Stimulated activated CD4-positive, alpha-beta T cell treated with anti-CD3 and anti-CD28 coated beads, Interleukin-1b, Interleukin-23, amount 100 ng/mL, for 1 hour (primary cell): ENCODE measurements around the gene GAB3.

Source experiments
- DNase-seq, 2 donors: peaks; one replicate each; pipeline ENCODE4 v3.0.0-alpha.2; 2020; ENCODE audit warnings: low read depth in 2 of 2

Gene GAB3

DNA sequence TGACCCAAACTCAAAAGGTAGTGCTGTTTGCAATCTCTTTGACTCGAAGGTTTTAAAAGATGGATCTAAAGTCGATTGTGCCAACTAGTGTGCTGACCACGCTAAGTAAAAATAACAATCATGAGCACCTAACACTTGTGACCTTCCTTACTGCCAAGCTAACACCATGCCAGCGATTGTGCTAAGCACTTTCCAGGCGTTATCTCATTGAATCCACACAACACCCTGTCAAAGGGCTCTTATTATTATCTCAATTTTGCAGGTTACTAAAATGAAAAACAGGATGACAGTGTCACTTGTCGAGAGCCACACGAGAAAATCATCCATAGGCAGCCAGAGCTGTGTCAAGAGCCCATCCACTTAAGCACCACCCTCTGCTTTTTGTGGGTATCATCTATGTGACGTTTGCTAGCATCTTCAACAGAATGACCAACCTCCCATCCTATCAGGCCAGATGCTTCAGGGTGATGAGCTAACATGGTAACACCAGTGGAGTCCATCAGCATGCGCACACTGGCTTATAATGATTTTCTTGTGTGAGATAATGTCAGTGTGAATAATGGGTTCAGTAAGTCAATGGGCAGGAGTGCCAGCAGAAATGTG, 893 bp upstream of the GAB3 start:
- no peak for DNase-seq

DNA sequence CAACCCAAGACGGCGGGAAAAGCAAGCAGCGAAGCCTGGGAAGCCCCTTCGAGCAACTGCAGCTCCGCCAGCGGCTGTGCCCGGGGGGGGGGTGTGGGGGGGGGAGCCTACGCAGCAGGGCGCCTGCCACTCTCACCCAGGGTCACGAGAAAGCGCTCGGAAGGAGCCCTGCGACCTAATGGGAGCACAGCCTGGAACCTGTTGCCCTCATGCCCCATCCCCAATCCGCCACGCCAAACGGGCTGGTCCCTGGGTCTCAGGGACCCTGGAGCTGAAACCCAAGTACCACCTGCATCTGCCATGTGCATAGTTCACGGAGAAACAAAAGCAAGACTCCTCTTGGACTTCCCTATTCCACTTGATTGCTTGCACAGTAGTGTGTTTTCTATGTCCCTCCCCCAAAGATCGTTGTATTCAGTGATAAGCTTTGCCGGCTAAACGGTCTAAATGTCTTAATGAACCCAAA, 359 bp upstream of the GAB3 start:
- DNase-seq: no peak

DNA sequence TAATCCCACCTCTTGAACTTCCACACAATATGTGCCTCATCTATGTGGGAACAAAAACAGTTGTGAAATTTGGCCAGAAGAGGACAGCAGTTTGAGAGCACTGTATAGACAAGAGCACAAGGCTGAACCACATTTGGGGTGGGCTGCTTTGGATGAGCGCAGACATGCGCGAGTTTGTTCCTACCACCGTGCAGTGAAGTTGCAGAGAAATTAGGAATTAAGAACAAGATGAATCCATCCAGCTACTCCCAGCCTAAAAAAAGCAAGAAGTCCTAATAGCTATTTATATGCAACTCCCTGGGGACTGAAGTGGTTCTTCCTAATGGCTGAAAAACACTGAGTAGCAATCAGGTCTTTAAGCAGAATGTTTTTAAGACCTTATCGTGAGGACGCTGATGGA, 1.0 kb downstream of the GAB3 start:
- no peak for DNase-seq

DNA sequence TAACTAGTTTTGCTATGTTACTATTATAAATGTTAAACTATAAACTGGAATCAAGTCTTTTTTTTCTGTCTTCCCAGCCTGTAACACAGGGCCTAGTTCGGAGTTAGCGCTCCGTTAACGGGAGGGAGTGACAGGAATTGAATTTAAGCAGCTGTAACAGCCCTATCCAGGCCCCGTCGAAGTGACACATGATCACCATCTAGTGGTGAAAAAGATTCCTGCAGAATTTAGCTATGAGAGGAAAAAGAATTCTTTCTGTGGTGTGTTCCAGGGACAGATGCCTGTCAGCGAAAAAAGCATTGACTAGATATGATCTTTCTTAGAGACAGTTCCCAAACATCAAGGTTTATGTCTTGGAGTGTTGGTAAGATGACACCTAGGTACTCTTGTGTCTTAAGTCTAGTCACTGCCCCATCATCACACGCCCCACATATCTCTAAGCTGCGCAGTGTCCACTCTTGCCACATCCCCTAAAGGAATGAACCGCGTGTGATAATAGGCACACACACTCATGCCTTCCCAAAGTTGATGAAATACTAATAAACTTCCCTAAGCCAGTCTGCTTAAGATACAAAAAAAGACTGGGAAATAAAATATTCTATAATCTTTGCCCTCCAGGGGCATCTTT, 2.1 kb downstream of the GAB3 start:
- no peak for DNase-seq

DNA sequence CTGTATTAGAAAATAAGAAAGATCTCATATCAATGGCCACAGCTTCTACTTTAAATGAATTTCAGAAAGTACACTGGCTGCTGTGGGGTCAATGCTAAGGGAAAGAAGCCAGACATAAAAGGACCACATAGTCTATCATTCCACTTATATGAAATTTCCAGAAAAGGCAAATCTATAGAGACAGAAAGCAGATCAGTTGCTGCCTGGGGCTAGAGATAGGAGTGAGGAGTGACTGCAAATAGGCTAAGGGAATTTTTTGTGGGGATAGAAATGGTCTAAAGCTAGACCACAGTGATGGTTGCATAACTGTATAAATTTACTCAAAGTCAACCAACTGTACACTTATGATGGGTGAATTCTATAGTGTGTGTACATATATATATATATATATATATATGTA, 8.3 kb downstream of the GAB3 start:
- no peak for DNase-seq

DNA sequence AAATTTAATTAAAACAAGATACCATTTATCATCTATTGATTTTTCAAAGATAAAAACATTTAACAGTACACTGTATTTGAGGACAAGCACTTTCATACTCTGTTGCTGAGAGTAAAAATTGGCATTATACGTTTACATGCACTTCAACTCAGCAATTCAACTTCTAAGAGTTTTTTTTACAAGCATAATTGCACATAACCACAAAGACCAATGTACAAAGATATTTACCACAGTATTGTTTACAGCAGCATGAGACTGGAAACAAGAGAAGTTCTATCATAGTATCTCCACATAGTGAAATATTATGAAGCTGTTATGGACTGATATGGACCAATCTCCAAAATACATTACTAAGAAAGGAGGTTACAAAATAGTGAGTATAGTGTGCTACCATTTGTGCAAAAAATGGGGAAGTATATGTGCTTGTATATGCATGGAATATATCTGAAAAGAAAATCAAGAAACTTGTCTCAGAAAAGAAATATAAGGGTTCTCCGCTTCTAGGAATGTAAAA, 10.9 kb downstream of the GAB3 start:
- DNase-seq: no peak

DNA sequence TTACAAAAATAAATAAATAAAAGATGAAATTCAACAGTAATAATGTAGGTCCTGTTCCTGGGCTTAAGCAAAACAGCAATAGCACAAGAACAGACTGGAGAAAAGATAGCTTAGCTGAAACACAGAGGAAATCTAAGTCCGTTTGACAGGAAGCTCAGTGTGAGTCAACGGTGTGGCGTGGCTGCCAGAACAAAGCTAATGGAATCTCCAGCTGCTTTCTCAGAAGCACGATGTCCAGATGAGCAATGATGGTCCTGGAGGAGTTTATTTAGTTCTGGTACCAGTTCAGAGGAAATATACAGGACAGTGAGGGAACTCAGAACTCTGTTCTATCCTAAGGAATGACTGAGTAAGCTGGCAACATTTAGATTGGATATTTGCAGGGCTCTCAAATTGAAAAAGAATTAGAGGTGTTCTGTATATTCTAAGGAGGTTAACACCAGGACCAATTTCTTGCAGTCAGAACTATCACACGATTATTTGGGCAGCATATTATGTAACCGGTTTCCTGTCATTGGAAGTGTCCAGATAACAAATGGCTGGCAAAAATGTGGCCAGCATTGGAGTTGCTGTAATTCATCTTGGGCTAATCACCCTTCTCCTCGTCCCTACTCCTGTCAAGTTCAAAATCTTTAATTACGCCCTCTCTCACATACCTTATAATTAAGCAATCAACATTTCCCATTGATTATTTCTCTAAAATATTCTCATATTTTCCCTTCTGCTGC, 12.7 kb downstream of the GAB3 start:
- DNase-seq: no peak

DNA sequence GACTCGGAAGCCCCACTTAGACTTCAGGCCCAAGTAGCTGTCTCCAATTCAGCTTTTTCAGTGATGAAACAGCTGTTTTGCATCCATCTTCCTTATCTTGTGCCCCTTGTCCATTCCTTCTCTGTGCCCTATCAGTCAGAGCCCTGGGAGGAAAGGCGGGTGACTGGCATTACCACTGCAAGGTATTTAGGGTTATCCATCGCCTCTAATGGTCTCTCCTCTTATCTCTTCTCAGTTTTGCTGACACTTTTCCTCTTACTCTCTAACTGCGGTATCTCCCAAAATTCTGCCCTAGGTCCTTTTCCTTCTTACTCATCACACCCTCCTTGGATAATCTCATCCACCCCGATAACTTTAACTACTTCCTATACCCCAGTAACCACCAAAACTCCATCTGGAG, 13.7 kb downstream of the GAB3 start:
- DNase-seq: no peak

DNA sequence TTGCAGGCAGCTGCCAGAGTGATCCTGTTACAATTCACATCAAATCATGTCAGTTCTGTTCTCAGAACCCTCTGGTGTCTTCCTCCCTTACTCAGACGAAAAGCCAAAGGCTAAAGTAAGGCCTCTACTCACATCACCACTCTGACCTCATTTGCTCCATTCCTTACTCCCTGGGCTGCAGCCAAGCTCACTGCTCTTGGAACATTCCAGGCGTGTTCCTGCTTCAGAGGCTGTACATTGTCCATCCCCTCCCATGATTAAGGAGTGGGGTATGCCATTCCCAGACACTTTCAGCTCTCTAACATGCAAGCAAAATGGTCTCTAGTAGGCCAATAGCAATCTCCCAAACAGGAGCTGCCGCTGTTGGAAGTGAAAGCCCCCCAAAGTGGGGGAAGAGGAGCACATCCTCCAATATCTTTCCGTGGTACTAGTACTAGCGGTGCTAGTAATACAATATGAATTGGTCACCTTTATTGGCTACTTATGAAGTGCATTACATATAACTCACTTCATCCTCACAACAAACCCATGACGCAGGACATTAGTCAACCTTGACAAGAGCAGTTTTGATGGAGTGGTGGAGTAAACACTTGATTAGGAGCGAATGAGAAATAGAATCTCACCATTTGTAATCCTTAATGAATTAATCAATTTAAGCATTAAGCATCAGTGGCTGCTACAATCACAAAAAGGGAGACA, 15.0 kb downstream of the GAB3 start:
- DNase-seq: no peak

DNA sequence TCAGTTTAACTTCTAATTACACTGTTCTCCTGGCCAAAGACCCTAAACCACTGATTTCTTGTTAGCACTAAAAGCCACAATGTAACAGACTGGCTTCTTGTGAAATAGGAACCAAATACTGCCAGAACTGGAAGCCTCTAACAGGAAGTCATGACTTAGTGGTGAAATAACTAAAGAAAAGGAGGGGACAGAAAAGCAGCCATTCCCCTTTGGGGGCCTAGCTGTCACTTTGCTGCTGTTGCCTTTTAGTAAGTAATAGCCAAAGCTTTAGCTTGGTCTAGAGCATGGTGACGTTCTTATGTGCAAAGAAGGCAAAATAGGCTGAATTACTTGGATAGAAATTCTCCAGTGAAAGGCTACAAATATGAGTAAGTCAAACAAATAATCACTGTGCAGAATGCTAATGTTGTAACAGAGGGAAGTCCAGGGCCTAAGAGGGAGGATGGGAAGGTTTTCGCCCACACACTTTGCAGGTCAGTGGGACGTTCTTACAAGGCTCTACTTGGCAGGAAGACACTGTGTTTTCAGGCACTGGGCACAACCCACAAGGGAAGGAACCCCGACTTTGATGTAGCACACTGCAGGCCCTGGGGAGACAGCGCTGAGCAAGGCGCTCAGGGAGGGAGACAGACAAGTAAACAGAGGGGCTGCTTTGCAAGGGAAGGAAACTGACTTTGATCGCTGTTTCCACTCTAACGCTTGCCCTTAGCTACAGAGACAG, 16.7 kb downstream of the GAB3 start:
- DNase-seq: no peak

DNA sequence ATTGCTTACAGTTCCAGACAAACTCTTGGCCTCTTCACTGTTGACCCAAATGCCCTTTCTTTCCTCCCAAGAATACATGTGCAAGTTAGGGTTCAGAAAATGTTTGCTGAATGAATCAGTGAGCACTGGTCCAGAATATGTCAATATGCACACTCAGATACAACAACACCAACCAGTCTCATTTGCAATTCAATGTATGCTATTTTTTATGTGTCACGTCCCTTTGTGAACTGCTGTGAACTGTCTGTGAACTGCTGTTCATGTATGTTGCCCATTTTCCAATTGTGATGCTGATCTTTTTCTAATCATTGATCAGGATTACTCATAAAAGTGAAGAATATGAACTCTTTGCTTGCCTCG, 17.8 kb downstream of the GAB3 start:
- no peak for DNase-seq

DNA sequence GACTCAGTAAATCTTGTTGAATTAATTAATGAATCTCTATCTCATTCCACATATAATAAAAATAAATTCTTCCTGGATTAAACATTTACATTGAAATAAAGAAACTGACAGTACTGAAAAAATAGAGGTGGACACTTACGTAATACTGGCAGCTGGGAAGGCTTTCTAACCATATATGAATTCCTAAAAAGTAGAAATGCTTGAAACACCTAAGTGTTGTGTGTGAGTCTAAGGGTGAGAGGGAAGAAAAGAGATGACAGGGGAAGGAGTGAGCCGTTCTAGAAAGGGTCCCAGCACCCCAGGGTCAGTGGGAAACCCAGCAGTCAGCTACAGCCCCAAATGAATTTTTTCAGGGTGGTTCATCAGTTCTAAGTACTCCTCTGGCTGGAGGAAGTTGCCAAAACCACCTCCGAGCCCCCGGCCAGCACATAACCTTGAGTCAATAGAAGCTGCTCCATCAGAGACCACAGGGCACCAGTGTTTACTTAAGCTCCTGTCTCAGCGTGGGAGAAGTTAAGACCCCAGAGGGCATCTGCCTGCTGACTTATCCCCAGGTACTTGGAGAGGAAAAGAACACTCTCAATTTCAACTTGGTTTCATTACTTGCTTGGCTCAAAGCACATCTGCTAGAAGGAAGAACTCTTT, 18.3 kb downstream of the GAB3 start:
- no peak for DNase-seq

DNA sequence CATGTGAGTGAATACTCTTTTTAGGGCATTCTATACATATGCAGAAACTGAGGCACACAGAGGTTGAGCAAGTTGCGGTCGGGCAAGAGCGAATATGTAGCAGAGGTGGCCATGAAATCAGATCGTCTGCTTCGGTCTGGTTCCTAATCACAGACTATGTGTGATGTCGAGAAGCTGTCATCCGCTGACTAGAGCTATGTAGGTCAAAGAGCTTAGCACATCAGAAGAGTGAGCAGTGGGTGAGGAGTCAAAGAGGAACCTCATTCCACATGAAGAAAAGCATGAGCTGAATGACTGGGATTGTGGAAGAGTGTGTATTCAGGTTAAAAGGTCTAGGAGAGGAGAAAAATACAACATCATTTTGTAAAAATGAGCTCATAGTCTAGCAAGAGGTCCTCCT, 19.0 kb downstream of the GAB3 start:
- no peak for DNase-seq

DNA sequence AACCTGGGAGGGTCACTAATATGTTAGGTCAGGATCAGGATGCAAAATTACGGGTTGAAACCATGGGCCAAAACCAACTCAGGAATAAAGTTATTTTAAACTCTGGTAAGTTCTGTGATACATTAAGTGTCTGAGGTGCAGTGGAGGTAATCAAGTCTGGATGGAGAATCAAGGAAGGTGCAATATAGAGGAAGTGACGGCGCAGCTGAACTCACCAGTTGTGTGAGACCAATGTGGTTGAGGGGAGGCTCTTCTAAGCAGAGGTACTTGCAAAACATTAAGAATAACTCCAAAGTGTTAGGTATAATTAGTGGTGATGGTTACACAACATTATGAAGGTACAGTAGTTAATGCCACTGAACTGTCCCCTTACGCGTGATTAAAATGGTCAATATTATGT, 19.7 kb downstream of the GAB3 start:
- DNase-seq: no peak

DNA sequence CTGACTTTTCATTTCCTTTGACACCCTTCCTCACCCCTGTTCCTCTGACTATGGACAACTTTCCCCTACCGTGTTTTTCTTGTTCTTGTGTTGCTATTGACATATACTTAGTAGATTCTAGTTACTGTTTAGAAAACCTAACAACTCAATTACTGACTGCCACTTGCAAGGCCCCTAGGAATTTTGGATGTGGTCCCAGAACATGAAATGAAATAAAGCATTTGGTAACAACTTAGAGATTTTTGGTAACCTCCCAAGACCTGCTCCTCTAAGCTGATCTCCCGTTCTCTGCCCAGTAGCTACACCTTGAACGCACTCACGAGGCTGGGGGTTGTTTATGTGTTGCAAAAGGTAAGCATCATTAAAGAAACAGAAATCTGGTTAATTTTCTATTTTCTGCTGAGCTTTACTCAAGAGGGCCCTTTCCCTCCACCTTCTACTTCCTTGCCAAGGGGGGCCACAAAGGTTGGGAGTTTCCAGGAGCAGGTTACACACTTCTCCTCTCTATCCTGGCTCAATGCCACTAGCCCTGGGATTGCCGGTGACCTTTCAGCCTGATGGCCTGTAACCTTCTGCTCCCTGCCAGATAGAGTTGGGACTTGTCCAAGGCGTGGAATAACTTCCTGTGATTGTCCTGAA, 20.5 kb downstream of the GAB3 start:
- DNase-seq: no peak

DNA sequence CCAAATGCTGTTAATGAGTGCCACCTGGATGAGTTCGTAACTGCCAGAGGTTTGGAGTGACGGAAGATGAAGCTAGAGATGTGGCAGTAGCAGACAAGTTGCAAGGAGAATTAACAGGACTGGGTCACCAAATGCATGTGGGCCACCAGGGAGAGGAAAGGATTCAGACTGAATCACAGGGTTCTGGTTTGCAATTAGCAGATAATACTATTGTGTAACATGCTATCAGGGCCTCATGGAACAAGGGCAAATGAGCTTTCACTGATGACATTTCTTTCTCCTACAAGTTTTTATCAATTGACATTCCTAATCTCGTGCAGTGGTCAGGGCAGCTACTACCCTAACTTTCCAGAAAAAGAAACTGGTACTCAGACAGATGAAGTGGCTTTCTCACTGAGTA, 21.4 kb downstream of the GAB3 start:
- DNase-seq: no peak

DNA sequence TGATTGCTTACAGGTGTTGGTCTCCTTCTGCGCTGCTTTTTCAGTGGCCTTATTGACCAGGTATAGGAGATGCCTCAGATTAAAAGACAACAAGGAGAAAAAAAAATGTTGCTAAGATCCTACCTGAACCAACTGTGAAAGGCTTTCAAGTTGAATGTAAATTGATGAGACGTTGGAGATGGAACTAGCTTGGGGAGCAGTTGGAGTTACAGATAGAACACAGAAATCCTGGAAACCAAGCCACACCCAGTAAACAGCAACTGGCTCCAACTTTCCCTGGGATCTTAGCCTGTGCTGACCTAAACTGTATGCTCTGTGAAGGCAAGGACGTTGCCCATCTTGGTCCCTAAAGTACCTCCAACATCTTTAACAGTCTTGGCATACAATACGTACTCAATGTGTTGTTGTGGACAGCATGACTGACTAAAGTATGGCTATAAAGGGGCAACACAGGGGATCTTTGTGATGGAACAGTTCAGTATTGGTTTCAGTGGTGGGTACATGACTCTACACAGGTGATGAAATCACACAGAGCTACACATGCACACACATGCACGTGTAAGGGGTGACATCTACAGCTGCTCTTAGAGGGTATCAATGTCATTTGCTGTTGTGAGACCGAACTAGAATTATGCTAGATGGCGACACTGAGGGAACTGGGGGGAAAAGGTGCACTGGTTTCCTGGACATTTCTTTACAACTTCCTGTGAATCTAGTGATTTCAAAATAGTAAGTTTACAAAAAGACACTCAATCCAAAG, 22.3 kb downstream of the GAB3 start:
- no peak for DNase-seq

DNA sequence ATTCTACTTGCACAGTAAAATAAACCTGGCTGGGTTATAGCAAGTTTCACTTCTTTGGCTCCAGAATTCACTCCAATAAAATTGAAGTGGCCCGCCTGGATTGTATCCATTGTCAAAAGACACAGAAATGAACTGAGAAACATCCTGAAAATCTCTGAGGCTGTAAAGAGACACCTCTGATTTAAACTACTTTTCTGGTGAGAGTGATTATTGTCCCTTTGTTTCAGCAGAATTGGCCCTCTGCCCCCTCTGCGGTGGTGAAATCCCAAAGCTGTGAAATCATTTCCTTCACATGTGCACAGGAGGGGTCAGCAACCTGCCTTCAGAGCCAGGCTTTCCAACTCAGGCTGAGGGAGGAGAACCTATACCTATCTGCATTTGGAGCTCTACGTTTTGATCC, 23.0 kb downstream of the GAB3 start:
- no peak for DNase-seq

DNA sequence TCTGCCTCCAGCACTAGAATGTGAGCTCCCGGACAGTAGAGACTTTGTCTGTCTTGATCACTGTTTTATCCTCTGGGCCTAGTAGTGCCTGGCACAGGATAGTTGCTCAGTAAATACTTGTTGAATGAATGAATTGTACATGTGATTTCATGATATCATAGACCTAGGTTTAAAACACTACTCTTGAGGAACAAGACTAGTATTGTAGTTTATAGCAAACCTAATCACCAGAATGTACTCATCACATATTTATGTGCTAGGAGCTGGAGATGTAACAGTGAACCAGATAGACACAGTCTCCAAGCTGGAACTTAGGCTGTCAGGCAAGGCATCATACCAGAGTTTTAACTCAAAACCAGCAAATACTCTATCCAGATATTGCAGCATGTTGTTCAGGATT, 23.5 kb downstream of the GAB3 start:
- no peak for DNase-seq
